ENCODE results near the gene PSMD5.

DNA sequence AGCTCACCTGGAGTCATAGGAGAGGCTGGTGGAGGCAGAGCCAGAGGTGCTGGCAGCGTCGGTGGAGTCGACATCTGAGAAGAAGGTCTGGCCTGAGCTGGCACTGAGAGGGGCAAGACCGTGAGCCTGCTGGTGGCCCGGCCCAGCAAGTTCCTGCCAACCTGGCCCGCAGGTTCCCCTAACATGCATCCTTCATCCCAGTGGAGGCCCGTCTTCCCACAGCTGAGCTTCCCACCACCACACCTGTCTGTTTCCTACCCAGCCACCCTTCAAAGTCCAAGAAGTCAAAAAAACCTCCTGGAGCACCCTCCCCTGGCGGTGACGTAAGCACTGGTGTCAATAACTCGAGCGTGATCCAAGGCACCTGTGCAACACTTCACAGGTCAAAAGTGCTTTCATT is 17.4 kb upstream of the PSMD5 start:
- TF ChIP-seq CTCF (IDR thresholded peaks at IDR 0.05; ENCODE audit: low read length) (no peak), EZH2 (optimal IDR thresholded peaks at IDR 0.05; ENCODE audit: low read depth, low read length) (no peak), EZH2phosphoT487 (IDR thresholded peaks at IDR 0.05; ENCODE audit: low read length) (no peak)

Measured in MM.1S (cell line).